ENCODE data around the gene RPL28.

Gene RPL28

DNA sequence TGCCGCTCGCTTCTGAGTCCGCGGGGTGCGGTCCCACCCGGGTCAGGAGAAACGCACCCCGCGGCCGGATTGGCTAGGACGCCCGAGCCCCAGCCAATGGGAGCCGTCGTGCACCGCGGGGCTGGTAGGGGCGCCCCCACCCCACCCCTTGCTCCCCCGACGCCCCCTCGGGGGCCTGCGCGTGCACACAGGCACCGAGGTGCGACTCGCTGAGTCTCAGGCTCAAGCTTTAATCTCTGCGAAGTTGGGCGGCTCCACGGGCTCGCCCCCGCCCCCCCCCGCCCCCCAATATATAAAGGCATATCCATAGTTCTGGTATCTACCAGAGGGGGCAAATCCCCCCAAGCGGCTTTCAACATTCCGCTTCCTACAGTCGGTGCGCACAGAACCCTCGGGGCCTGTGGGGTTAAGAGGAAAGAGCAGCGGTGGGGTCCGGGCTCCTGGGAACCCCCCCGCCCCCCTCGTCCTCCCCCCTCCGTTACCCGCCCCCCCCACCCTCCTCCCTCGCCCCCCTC, 31.0 kb upstream of the RPL28 start, which contains the start of gene COX6B2:
Gene COX6B2, minus strand, starts transcription at position 22 of the 515 bp plus-strand sequence. CDS start 198 bp downstream, outside the sequence.
- TF ChIP-seq CTCF (conservative IDR thresholded peaks at IDR 0.05): no peak
- no peak within 1 kb of the TSS for H3K27ac ChIP-seq

DNA sequence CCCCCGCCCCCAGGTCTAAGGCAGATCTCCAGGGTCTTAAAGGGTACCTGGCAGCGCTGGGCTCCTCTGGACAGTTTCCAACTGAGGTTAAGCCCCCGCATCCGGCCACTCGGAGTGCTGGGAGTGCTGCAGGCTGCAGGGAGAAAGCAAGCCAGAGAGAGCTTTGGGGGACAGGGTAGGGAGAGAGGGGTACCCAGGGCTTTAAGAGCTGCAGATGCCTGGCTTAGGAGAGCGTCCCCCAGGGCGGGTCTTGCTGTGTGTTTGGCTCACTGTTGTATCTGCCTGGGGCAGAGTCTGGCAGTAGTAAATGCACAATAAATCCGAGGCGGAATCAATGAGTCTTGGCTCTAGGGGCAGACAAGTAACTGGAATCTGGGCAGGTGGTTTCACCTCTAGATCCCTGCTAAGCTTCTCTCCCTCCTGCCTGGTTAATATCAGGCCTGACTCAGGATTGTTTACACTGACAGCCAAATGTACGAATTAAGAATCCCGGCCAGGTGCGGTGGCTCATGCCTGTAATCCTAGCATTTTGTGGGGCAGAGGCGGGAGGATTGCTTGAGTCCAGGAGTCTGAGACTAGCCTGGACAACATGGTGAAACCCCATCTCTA, 30.4 kb upstream of the RPL28 start:
- TF ChIP-seq CTCF (conservative IDR thresholded peaks at IDR 0.05): no peak
- no peak overlapping the region for H3K27ac ChIP-seq

- TF ChIP-seq CTCF (conservative IDR thresholded peaks at IDR 0.05): no peak
- no peak overlapping the region for H3K27ac ChIP-seq
Measured at GRCh38 chr19:55358493-55358892, 27.2 kb upstream of the RPL28 start.

GRCh38 chr19:55358943-55359908, 26.5 kb upstream of the RPL28 start:
- H3K27ac ChIP-seq: no peak overlapping the region
- TF ChIP-seq CTCF (conservative IDR thresholded peaks at IDR 0.05): no peak

DNA sequence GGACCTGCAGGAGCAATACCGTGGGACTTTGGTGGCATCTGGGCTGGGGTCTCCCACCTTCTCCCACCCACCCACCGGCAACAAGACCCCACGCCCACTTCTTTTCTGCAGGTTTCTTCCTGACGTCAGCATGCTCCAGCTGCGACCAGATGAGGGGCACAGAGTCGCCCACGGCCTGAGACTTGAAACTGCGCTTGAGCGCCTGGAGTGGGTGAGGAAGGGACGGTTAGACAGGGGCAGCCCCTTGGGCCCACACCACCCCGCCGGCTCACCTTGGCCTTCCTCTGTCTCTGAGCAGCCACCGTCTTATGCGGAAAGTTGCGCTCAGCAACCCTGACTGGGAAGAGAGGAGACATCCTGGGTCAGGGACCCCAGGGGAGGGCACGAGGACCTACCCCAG, 24.8 kb upstream of the RPL28 start:
- no peak overlapping the region for H3K27ac ChIP-seq
- no peak for TF ChIP-seq CTCF (conservative IDR thresholded peaks at IDR 0.05)

DNA sequence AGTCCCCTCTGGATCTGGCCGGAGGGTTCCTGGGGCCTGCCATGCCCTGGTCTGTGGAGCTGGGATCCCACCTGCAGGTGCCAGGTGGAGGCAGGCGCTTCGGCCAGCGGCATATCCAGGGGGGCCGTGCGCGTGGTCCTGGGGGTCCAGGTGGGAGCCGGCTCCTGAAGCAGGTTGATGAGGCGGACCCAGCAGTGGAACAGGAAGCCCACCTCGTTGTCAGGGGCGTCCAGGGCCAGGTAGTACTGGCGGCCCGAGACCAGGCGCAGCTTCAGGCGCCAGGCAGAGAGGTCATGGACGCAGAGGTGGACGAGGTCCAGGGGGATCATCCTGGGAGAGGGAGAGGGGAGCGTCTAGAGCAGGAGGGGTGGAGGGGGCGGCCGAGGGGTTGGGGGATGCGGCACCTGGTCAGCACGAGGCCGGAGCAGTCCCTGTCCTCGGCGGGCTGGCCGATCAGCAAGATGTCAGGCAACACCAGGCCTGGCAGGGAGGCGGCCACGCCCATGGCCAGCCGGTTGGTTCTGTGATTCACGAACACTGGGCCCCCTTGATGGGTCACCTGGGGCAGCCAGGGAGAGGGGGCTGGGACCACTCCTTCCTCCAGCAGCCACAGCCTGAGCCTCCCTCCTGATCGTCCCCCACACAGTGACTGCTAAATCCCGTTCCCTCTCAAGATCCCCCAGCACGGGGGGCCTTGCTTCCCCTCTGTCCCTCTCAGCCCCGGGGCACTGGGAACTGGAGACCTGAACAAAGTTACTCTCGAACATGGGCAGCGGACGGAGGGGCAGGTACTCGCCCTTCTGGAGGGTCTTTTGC, 23.4 kb upstream of the RPL28 start:
- no peak for TF ChIP-seq CTCF (conservative IDR thresholded peaks at IDR 0.05)
- H3K27ac ChIP-seq: no peak overlapping the region

All from VCaP (cell line).